PC-9 (cell line): ENCODE measurements around the gene KCNK4. TPM values are rescaled to one million over a fixed set of nuclear protein-coding genes. Genes with fewer than 3 reads are reported as not detected.
A peak's percentile ranks its signal among the peaks of the same experiment; 100 is the strongest.

Experiments used
- BruUV-seq: library from RNA; stranded (reverse); fragments of 400-500 nt; replicated peaks from 2 replicates; lab custom pipeline; 2021; lab: Mats Ljungman, UMichigan
- CTCF ChIA-PET: fragments of 300-600 bp; sonication (Branson Sonifier 250); formaldehyde crosslinking; loops from one replicate; lab custom pipeline; 2022; ENCODE audit warnings: antibody characterized with exemption; lab: Charles Lee
- POLR2A ChIA-PET: fragments of 300-600 bp; sonication (Branson Sonifier 250); formaldehyde crosslinking; loops from one replicate; lab custom pipeline; 2022; ENCODE audit warnings: antibody characterized with exemption; ENCODE audit not compliant: unreplicated experiment; lab: Charles Lee
- DNase-seq, 2 experiments: peaks; one replicate each; pipeline versions ENCODE4 v3.0.0 to v3.0.0-alpha.2; 2015 to 2022; ENCODE audit warnings: mixed read lengths in 1 of 2
- H2AFZ ChIP-seq: fragments of 200-600 bp; sonication (generic); 2 replicates; pipeline ENCODE4 v1.8.1; 2017; ENCODE audit warnings: antibody characterized with exemption
- H3F3A ChIP-seq: fragments of 200-600 bp; sonication (generic); 2 replicates; pipeline ENCODE4 v1.8.1; 2017; ENCODE audit warnings: antibody characterized with exemption, mild to moderate bottlenecking, low read depth; ENCODE audit not compliant: insufficient read depth
- H3K27ac ChIP-seq: fragments of 200-600 bp; sonication (generic); 2 replicates; pipeline ENCODE4 v1.6.1; 2016; ENCODE audit warnings: mixed run types
- H3K27me3 ChIP-seq: fragments of 200-600 bp; sonication (generic); 2 replicates; pipeline ENCODE4 v1.6.1; 2016; ENCODE audit warnings: low read depth, mixed run types; ENCODE audit not compliant: insufficient read depth
- H3K36me3 ChIP-seq: fragments of 200-600 bp; sonication (generic); 2 replicates; pipeline ENCODE4 v1.6.1; 2016; ENCODE audit warnings: low read depth, mixed run types
- H3K4me1 ChIP-seq: fragments of 200-600 bp; sonication (generic); replicated peaks from 2 replicates; pipeline ENCODE4 v1.6.1; 2016; ENCODE audit warnings: mixed run types; ENCODE audit not compliant: insufficient read depth
- H3K4me2 ChIP-seq: fragments of 200-600 bp; sonication (generic); 2 replicates; pipeline ENCODE4 v1.6.1; 2017; ENCODE audit warnings: mixed run types
- H3K4me3 ChIP-seq: fragments of 200-600 bp; sonication (generic); 2 replicates; pipeline ENCODE4 v1.6.1; 2016; ENCODE audit warnings: mixed run types
- H3K79me2 ChIP-seq: fragments of 200-600 bp; sonication (generic); 2 replicates; pipeline ENCODE4 v1.6.1; 2017; ENCODE audit warnings: low read depth, mixed run types
- H3K9me2 ChIP-seq: fragments of 200-600 bp; sonication (generic); 2 replicates; pipeline ENCODE4 v1.8.1; 2017; ENCODE audit warnings: mild to moderate bottlenecking; ENCODE audit not compliant: insufficient read depth
- H3K9me3 ChIP-seq: fragments of 200-600 bp; sonication (generic); 2 replicates; pipeline ENCODE4 v1.8.1; 2016; ENCODE audit warnings: low read depth; ENCODE audit not compliant: insufficient read depth
- H4K20me1 ChIP-seq: fragments of 200-600 bp; sonication (generic); 2 replicates; pipeline ENCODE4 v1.8.1; 2017; ENCODE audit not compliant: insufficient read depth
- EZH2 ChIP-seq: fragments of 200-600 bp; sonication (generic); IDR thresholded peaks from 2 replicates; pipeline ENCODE4 v1.8.0; 2017; ENCODE audit warnings: antibody characterized with exemption, low read depth
- intact Hi-C: fragments of 100-400 bp; cut with micrococcal nuclease; formaldehyde crosslinking; loops from one replicate; pipeline ENCODE4 v1.10.0; 2022; ENCODE audit not compliant: unreplicated experiment
- total RNA-seq: library from RNA; stranded (reverse); gene quantifications from 2 replicates; pipeline ENCODE4 v1.2.3, GENCODE V29; 2021
- TF ChIP-seq, protein P1 (sequence below): fragments of 200-600 bp; sonication (generic); conservative IDR thresholded peaks from 2 replicates; pipeline ENCODE4 v1.6.1; 2017; ENCODE audit warnings: mixed run types, antibody characterized with exemption, mild to moderate bottlenecking, moderate library complexity

Gene KCNK4
- total RNA-seq, 1 experiment from 2014 or later, result 0.57 TPM

DNA sequence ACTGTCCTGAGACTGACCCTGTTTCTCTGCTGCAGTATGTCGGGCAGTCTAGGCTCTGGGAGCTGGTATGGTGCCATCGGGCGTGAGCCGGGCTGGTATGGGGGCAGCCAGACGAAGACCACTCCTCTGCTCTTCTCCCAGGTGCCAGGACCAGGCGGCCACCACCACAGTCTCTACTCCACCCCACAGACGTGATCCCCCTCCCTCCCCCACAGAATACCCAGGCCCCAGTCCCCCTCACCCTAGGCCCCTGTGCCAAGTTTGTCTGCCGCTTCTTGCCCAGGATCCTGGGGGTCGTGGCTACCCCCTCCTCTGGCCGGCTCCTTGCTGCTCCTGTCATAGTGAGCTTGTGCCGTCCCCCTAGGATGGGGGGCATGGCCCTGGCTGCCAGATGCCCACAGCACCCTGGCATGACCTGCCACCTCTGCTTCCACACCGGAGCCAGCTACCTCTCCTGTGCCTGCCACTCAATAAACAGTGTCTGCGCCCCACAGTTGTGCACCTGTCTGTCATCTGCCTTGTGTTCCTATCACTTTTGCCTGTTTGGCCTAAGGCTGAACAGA, 2.0 kb upstream of the KCNK4 start:
- H3K27me3 ChIP-seq, result no peaks in the 10 kb centered on the region
- no peaks in the 10 kb centered on the region for H3K9me3 ChIP-seq
- TF ChIP-seq, protein P1, sequence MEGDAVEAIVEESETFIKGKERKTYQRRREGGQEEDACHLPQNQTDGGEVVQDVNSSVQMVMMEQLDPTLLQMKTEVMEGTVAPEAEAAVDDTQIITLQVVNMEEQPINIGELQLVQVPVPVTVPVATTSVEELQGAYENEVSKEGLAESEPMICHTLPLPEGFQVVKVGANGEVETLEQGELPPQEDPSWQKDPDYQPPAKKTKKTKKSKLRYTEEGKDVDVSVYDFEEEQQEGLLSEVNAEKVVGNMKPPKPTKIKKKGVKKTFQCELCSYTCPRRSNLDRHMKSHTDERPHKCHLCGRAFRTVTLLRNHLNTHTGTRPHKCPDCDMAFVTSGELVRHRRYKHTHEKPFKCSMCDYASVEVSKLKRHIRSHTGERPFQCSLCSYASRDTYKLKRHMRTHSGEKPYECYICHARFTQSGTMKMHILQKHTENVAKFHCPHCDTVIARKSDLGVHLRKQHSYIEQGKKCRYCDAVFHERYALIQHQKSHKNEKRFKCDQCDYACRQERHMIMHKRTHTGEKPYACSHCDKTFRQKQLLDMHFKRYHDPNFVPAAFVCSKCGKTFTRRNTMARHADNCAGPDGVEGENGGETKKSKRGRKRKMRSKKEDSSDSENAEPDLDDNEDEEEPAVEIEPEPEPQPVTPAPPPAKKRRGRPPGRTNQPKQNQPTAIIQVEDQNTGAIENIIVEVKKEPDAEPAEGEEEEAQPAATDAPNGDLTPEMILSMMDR, result no peak
- POLR2A ChIA-PET, result no interaction called here
- no peak overlapping the region for H2AFZ ChIP-seq
- H3K4me2 ChIP-seq, result no peak overlapping the region
- CTCF ChIA-PET, result interaction anchor here (0.6 to 0.7 kb wide), 2 partner anchors 69 to 416 kb away, joined by 4 read pairs; no protein-coding TSS in a partner anchor
- BruUV-seq, result no TSS peak
- peaks cover 11% of the 10 kb centered on the region; the same call in 1 of the 2 replicates for H3F3A ChIP-seq
- no peak overlapping the region for H3K4me3 ChIP-seq
- H3K27ac ChIP-seq, result no peak overlapping the region
- intact Hi-C loops, result no loop called here
- peaks cover 6% of the 10 kb centered on the region; the same call in 1 of the 2 replicates for H3K79me2 ChIP-seq
- no peaks in the 10 kb centered on the region for H3K36me3 ChIP-seq
- peak in 1 of 2 experiments; percentile 10 for DNase-seq
- no peaks in the 10 kb centered on the region for H4K20me1 ChIP-seq
- no peaks in the 10 kb centered on the region for H3K9me2 ChIP-seq
- peaks cover 13% of the 10 kb centered on the region for H3K4me1 ChIP-seq

DNA sequence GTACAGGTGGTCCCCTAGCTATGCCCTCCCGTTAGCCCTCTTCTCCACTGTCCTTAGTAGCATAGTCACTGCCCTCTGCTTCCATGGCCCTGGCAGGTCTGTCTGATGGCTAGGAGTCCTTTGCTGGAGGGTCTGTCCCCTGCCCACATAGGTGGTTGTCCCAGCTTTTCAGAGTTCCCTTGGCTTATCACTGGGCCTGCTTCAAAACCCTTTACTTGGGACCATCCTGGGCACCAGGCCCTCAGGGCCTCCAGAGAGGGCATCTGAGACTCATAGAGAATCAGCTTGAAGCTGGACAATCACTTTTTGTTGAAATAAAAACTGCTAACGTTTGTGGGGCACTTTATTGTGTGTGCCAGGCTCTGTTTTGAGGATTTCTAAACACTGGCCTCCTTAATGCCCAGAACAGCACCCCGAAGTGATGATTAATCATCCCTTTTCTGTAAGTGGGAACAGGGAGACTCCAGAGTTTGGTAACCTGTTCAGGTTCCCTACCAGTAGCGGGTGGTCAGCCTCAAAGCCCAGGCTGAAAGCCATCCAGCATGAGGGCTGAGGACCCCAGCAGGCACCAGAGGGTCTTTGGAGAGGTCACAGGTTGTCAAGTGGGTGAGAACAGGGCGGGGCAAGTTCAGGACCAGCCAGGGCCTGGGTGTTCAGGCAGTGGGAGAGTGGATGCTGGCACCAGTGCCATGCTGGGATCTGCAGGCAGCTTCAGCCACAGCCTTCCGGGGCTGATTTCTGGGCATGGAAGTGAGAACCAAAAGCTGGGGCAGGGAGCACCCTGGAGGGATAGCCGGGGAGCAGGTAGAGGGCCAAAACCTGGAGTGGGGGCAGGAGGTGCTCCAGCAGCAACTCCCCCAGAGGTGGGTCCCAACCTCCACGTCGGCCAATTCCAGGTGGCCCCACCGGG, 495 bp upstream of the KCNK4 start:
- Histone ChIP-seq H3K27me3 (no peaks in the 10 kb centered on the region), H3K4me2 (no peak overlapping the region), H3K27ac (no peak overlapping the region), H3K9me2 (no peaks in the 10 kb centered on the region), H3K36me3 (no peaks in the 10 kb centered on the region), H3K9me3 (no peaks in the 10 kb centered on the region), H3K79me2 (peaks cover 4% of the 10 kb centered on the region; the same call in 1 of the 2 replicates), H3K4me3 (no peak overlapping the region), H3F3A (peaks cover 6% of the 10 kb centered on the region; the same call in 1 of the 2 replicates), H4K20me1 (no peaks in the 10 kb centered on the region), H2AFZ (no peak overlapping the region), H3K4me1 (peaks cover 11% of the 10 kb centered on the region)
- TF ChIP-seq EZH2, result no peak
- TF ChIP-seq, protein P1, result no peak
- POLR2A ChIA-PET, result no interaction called here
- DNase-seq, result peak in 1 of 2 experiments; percentile 23
- intact Hi-C loops, result no loop called here
- BruUV-seq, result no TSS peak
- CTCF ChIA-PET, result no interaction called here

DNA sequence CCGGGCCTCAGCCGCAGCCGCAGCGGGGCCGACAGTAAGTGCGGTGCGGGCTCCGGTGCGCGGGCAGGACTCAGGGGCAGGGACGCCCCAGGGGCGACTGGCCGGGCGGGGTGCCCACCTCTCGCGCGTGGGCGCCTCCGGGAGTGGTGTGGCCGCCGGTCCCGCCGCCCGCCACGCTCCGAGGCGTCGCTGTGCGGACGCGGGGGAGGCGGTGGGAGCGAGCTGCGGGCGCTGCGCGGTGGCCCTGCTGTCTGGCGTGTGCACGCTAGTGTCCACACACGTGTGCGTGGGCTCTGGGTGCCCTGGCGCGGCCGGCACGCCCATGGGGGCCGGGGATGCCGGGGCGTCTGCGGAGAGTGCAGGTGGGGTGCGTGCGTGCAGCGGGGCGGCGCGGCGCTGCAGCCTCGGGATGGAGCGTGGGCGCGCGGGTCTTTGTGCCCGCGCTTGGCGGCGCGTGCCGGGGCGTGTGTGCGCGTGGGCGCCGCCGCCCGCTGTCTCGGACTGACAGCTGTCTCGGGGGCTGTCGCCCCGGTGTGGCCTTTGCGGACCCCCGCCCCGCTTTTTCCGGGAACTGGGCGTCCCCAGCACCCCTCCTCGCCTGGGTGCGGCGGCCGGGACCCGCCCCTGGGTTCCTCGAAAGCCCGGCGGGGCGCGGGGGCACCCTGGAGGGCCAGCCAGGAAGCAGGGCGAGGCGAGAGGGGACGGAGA, 804 bp downstream of the KCNK4 start:
- Histone ChIP-seq H2AFZ (no peak overlapping the region), H3K36me3 (no peaks in the 10 kb centered on the region), H3K4me1 (peaks cover 2% of the 10 kb centered on the region; the same call in 1 of the 2 replicates), H3K9me2 (no peaks in the 10 kb centered on the region), H3K27ac (no peak overlapping the region), H3K4me2 (no peak overlapping the region), H3K79me2 (no peaks in the 10 kb centered on the region), H3K9me3 (no peaks in the 10 kb centered on the region), H4K20me1 (no peaks in the 10 kb centered on the region), H3F3A (no peaks in the 10 kb centered on the region; the same call in 1 of the 2 replicates), H3K27me3 (no peaks in the 10 kb centered on the region), H3K4me3 (no peak overlapping the region)
- no TSS peak for BruUV-seq
- TF ChIP-seq, protein P1, result no peak
- TF ChIP-seq EZH2, result no peak
- POLR2A ChIA-PET, result no interaction called here
- peak in 1 of 2 experiments; percentile 10 for DNase-seq
- CTCF ChIA-PET, result no interaction called here
- intact Hi-C loops, result no loop called here
